ENCODE measurements around the gene KIAA1755. TPM values are rescaled to one million over a fixed set of nuclear protein-coding genes. Genes with fewer than 3 reads are reported as not detected.
A peak's percentile ranks its signal among the peaks of the same experiment; 100 is the strongest.

Gene KIAA1755
- total and polyA plus RNA-seq, 7 donors: 1.2 to 39.1 (median 11.6) TPM; not detected in 1

DNA sequence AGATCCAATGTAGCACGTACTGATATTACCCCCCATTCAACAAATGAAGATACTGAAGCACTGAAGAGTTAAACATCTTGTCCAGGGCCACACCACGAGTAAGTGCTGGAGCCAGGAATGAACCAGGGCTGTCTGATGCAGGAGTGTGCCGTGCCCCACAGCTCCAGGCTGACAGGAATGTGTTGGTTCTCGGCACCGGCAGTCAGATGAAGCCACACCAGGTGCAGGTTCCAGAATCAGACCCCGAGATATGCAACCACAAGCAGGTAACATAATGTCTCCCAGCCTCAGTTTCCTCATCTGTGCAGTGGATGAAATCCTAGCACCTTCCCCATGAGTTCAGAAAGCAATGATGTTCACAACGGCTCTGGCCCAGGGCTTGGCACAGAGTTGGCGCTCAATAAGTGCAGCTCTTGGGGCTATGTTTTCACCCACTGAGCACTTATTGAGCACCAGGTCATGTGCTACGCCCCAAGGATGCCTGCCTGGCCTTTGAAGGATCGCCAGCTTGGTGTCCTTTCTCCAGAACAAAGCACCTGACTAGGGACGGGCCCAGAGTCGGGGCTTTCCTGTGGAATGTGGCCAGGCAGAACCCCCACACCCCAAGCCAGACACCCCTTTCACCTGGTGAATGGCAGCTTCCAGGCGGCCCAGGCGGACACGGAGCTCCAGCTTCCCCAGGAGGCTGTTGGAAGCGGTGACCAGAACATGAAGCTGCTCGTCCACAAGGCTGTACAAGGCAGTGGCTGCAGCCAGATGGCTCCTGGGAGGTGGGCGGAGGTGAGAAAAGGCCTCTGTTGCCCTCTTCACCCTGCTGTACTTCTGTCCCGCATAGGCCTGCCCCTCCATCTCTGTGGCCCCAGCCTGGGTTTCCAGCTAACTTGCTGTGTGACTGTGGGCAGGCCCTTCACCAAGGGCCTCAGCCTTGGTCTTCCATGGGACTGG is 41.3 kb downstream of the KIAA1755 start:
- peaks cover 0 to 7% (median 0%) of the 10 kb centered on the region in 4 donors for H3K36me3 ChIP-seq
- peak; percentile 62 for DNase-seq
- H3K4me1 ChIP-seq: peaks cover 0 to 22% (median 8%) of the 10 kb centered on the region in 4 donors
- intact Hi-C loops (cut with DNase I): no loop called here
- no peak overlapping the region for H3K27ac ChIP-seq
- H3K9me3 ChIP-seq: no peaks in the 10 kb centered on the region
- no peaks in the 10 kb centered on the region for H3K27me3 ChIP-seq
- no peak overlapping the region for H3K4me3 ChIP-seq
- no peak for TF ChIP-seq POLR2AphosphoS5 (IDR thresholded peaks at IDR 0.05)
- TF ChIP-seq POLR2A (IDR thresholded peaks at IDR 0.05): no peak
- no peak for TF ChIP-seq EP300 (IDR thresholded peaks at IDR 0.05)
- TF ChIP-seq, protein P1, sequence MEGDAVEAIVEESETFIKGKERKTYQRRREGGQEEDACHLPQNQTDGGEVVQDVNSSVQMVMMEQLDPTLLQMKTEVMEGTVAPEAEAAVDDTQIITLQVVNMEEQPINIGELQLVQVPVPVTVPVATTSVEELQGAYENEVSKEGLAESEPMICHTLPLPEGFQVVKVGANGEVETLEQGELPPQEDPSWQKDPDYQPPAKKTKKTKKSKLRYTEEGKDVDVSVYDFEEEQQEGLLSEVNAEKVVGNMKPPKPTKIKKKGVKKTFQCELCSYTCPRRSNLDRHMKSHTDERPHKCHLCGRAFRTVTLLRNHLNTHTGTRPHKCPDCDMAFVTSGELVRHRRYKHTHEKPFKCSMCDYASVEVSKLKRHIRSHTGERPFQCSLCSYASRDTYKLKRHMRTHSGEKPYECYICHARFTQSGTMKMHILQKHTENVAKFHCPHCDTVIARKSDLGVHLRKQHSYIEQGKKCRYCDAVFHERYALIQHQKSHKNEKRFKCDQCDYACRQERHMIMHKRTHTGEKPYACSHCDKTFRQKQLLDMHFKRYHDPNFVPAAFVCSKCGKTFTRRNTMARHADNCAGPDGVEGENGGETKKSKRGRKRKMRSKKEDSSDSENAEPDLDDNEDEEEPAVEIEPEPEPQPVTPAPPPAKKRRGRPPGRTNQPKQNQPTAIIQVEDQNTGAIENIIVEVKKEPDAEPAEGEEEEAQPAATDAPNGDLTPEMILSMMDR (IDR thresholded peaks at IDR 0.05): no peak
- 80 to 88% methylated on average over 19 of the region's 19 CpGs for WGBS, 2 donors

DNA sequence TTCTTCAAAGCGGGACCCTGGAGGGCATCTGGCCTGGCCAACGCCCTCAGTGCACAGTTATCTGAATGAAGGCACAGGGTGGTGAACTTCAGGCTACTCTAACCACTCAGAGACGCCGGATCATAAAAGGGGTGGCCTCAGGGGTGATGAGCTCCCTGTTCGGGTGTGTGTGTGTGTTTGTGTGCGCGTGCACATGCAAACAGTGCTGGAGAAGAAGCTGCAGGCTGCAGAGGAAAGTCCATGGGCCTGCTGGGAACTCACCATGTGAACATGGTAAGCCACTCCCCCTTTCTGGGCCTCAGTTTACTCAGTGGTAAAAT is 42.0 kb downstream of the KIAA1755 start:
- Histone ChIP-seq H3K4me3 (no peak overlapping the region), H3K4me1 (peaks cover 0 to 22% (median 8%) of the 10 kb centered on the region in 4 donors), H3K27ac (no peak overlapping the region), H3K27me3 (no peaks in the 10 kb centered on the region), H3K36me3 (peaks cover 0 to 4% (median 0%) of the 10 kb centered on the region in 4 donors), H3K9me3 (no peaks in the 10 kb centered on the region)
- DNase-seq: no peak
- TF ChIP-seq EP300 (IDR thresholded peaks at IDR 0.05): no peak
- 41 to 76% methylated on average over 7 of the region's 7 CpGs for WGBS, 2 donors
- intact Hi-C loops (cut with DNase I): no loop called here

DNA sequence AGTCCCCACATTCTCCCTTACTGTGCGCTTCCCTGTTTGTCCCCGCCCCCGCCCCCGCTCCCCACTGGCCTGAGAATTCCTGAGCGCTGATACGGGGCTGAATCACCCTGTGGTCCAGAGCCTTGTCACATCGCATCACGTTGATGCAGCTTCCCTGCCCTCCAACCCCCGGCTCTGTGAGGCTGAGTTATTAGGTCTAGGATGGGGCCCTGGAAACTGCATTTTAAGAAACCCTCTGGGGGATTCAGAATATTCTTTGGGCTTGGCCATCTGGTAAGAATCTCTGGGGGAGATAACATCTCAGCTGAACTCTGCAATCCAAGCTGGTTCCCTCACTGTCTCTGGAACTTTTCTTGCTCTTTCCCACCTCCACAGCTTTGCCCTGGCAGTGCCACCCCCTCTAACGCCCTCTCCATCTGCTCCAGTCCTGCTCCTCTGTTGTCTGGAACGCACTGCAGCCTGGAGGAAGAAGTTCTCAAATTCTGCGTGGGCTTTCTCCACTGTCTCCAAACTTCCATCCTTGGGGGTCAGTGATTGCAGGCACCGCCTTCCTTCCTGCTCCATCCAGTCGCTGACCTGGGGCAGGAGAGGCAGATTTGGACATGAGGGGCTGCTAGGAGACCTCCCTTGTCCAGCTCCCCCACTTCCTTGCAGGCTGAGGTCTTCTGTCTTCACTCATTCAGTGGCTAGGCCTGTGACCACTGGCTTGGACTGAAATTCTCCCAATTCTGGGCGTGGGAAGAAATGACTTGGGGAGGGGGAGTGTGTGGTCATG is 42.6 kb downstream of the KIAA1755 start:
- intact Hi-C loops (cut with DNase I): no loop called here
- peaks cover 0 to 22% (median 8%) of the 10 kb centered on the region in 4 donors for H3K4me1 ChIP-seq
- TF ChIP-seq, protein P1 (IDR thresholded peaks at IDR 0.05): no peak
- TF ChIP-seq POLR2A (IDR thresholded peaks at IDR 0.05) (no peak), EP300 (IDR thresholded peaks at IDR 0.05) (no peak), POLR2AphosphoS5 (IDR thresholded peaks at IDR 0.05) (no peak)
- H3K27me3 ChIP-seq: no peaks in the 10 kb centered on the region
- H3K4me3 ChIP-seq: no peak overlapping the region
- DNase-seq: peak; percentile 69
- no peaks in the 10 kb centered on the region for H3K9me3 ChIP-seq
- peak overlapping the region in 3 of 4 donors; percentile 10 to 29 (median 20) for H3K27ac ChIP-seq
- no peaks in the 10 kb centered on the region for H3K36me3 ChIP-seq
- WGBS, 2 donors: 61 to 67% methylated on average over 15 of the region's 15 CpGs

DNA sequence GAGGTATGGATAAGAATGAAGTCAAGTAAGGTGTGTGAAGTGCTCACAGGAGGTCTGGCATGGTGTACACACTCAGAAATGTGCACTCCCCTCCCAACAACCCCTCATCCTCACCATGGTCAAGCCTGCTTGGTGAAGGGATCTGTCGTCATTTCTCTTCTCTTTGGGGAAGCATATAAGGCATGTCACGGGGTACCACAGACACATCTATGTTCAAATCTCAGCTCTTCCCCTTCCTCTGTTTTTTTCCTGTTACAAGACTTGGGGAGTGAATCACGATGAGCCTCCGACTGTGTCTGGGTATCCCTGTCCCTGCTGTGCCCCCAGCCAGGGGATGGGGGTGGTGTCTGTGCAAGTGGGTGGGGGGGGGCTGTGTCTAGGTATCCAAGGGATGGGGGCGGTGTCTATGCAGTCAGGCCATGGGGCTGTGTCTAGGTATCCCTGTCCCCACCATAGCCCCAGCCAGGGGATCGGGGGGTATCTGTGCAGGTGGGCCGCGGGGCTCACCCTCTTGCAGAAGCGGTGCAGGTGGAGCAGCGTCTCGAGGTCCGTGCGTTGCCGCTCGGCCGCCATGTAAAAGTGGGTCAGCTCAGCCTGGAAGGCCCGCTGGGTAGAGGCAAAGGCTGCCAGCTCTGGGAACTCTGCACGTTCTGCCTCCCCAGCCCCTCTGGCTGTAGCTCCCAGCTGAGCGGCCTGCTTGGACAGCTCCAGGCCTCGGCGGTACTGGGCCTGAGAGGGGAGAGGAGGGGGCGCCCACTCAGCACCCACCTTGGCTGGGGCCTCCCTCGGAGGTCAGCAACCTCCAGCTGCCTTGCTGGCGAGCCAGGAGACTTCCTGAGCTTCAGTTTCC is 43.6 kb downstream of the KIAA1755 start:
- DNase-seq: peak; percentile 60
- no peak overlapping the region for H3K4me3 ChIP-seq
- intact Hi-C loops (cut with DNase I): no loop called here
- peaks cover 0 to 22% (median 8%) of the 10 kb centered on the region in 4 donors for H3K4me1 ChIP-seq
- TF ChIP-seq EP300 (IDR thresholded peaks at IDR 0.05) (no peak), POLR2A (IDR thresholded peaks at IDR 0.05) (no peak), POLR2AphosphoS5 (IDR thresholded peaks at IDR 0.05) (no peak)
- TF ChIP-seq, protein P1 (IDR thresholded peaks at IDR 0.05): no peak
- no peaks in the 10 kb centered on the region for H3K36me3 ChIP-seq
- H3K9me3 ChIP-seq: no peaks in the 10 kb centered on the region
- WGBS, 2 donors: 89 to 93% methylated on average over 24 of the region's 24 CpGs
- no peaks in the 10 kb centered on the region for H3K27me3 ChIP-seq
- peak overlapping the region in 3 of 4 donors; percentile 10 to 29 (median 20) for H3K27ac ChIP-seq
